Fibroblast of pulmonary artery (primary cell): ENCODE results near the gene IRF4.

Experiments used
- DNase-seq: peaks from one replicate; pipeline ENCODE4 v3.0.0-alpha.2; 2010; ENCODE audit warnings: low read depth
- H3K4me3 ChIP-seq: replicated peaks from 2 replicates; pipeline ENCODE4 v1.5.1; 2011; ENCODE audit warnings: low read depth, mild to moderate bottlenecking, control low read depth, low read length, moderate library complexity
- TF ChIP-seq, protein P1 (sequence below): IDR thresholded peaks from 2 replicates; pipeline ENCODE4 v1.5.1; 2011; ENCODE audit warnings: mild to moderate bottlenecking, control low read depth, low read length, inconsistent platforms; ENCODE audit errors: missing control alignments

Gene IRF4

DNA sequence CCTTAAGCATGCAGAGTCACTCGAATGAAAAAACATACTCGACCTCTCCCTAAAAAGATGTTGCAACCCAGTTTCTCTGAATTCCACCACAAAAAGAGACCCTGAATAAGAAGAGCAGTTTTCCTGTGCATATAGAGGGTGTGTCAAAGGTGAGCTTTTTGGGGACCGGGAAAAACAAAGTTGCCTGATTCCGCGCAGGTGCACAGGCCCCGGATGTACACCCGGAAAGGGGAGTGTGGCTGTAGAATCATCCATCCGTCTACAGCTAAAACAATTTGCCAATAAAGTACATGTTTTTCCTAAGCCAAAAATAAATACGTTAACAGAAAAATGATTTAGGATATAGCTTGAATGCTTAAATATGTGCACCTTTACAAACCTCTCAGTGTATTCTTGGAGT, 41.2 kb upstream of the IRF4 start:
- H3K4me3 ChIP-seq, result no peak overlapping the region

DNA sequence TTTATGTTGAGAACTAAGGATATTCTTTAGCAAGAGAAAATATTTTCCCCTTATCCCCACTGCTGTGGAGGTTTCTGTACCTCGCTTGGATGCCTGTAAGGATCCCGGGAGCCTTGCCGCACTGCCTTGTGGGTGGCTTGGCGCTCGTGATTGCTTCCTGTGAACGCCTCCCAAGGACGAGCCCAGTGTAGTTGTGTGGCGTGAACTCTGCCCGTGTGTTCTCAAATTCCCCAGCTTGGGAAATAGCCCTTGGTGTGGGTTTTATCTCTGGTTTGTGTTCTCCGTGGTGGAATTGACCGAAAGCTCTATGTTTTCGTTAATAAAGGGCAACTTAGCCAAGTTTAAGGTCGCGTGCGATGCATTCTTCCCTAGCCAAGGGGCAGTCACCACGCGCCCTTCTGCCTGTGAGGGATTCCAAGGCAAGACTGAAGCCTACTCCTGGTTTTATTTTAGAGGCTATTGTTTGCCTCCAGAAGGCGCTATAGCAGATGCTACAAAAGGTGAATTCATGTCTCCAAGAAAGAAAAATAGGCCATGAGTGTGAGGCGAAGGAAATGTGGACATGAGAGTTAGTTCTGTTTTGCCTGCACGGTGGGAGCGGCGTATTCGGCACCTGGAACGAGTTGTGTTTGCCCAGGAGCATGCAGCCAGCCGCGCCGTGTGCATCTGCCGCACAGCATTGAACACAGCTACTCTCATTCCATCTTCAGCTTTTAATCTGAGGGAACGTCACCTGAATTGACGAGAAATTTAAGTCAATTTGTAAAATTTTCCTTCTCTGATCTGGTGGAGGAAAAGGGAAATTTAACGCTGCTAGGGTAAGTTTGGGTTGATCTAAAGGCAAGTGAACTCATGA, 40.3 kb upstream of the IRF4 start:
- TF ChIP-seq, protein P1, sequence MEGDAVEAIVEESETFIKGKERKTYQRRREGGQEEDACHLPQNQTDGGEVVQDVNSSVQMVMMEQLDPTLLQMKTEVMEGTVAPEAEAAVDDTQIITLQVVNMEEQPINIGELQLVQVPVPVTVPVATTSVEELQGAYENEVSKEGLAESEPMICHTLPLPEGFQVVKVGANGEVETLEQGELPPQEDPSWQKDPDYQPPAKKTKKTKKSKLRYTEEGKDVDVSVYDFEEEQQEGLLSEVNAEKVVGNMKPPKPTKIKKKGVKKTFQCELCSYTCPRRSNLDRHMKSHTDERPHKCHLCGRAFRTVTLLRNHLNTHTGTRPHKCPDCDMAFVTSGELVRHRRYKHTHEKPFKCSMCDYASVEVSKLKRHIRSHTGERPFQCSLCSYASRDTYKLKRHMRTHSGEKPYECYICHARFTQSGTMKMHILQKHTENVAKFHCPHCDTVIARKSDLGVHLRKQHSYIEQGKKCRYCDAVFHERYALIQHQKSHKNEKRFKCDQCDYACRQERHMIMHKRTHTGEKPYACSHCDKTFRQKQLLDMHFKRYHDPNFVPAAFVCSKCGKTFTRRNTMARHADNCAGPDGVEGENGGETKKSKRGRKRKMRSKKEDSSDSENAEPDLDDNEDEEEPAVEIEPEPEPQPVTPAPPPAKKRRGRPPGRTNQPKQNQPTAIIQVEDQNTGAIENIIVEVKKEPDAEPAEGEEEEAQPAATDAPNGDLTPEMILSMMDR, result no peak
- no peak overlapping the region for H3K4me3 ChIP-seq
- DNase-seq, result no peak

More for the DNA sequence above, 41.2 kb upstream of the IRF4 start:
- DNase-seq, result no peak
- TF ChIP-seq, protein P1, result no peak

DNA sequence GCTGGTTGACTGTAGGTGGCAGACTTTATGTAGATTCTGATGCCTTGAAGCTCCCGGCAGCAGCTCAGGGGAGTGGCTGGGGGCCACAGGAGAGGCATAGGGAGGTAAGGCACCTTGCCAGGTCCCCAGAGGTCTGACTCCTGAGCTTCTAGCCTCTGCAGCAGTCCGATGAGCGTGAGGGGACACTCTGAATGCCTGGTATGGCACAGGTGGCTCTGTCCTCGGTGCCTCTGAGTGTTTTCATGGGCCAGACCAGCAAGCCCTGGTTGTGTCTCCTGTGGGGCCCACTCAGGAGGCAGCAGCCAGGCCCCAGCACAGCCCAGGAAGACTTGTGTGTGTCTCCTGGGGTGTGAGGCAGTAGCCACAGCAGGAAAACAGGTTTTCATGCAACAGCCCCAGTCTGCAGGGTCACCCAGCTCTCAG, 39.7 kb upstream of the IRF4 start:
- TF ChIP-seq, protein P1, result no peak
- no peak for DNase-seq
- no peak overlapping the region for H3K4me3 ChIP-seq

DNA sequence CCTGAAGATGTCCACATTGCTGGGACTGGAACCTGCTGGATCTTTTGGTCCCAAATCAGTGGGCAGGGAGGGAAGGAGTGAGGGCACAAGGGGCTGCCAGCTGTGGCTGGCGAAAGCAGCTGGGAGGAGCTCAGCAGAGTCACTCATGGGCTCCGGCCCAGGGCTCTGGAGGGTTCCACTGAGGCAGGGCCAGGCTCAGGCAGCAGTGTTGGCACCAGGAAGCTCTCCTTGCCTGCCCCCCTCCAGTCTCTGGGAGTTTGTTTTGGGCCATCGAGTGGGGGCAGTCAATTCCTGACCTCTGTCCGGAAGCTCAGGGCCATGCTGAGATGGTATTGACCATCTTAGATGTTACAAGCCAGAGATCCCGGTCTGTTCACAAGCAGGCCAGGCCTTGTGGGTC, 39.1 kb upstream of the IRF4 start:
- H3K4me3 ChIP-seq, result no peak overlapping the region
- TF ChIP-seq, protein P1, result no peak
- no peak for DNase-seq

DNA sequence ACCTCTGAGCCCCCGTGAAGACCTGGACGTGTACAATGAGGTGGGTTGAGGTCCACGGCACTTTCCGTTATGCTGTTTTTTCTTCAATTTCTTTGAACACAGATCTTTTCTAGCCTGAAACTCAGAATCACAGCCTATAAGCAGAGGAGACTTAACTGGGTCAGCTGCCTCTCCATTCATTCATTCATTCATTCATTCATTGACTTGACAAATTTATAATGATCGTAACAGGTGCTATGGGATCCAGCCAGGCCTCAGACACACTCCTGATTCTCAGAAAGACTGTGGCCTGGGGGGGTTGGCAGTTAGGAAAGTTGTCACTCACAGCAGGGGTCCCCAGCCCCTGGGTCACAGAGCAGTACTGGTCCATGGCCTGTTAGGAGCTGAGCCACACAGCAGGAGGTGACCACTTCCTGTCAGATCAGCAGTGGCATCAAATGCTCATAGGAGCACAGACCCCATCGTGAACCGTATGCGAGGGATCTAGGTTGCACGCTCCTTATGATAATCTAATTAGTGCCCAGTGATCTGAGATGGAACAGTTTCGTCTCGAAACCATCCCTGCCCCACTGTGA, 38.6 kb upstream of the IRF4 start:
- no peak overlapping the region for H3K4me3 ChIP-seq
- TF ChIP-seq, protein P1, result no peak
- DNase-seq, result no peak

DNA sequence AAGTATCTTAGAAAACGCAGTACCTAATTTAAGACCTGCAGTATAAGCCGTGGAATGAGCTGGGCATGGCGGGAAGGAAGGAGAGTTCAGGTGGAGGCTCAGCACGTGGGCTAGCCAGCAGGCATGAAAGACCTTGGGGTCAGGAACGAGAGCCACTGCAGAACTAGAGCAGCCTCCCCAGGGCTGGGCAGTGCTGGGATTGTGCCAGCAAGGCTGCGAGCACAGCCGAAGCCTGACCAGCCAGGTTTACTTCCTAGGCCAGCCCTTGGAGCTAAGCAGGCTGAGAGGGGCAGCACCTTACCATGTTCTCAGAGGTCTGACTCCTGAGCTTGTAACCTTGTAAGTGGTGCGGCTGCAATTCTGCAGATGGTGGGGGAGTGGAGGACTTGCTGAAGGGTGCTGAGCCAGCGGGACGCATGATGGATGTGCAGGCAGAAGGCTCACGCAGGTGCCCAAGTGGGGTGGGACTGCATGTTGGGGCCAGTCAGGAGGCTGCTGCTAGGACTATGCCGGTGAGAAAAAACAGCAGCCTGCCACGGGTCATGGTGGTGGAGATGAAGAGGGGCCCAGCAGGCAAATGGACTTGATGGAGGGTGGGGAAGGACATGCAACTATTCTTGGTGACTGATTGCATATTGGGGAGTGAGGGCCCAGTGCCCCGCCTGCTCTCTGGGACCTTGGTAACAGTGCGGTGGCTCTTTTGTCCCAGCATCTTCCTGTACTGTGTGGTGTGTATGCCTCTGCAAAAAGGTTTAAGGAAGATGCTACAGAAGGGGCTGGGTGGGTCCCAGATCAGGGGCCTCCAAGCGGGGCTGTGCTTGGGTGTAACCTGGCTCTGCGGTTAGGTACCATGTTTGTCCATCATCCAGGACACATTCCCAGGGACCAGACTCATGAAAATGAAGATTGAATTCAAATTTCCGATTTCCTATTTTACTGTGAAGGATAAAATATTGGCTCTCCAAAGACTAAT, 37.6 kb upstream of the IRF4 start:
- TF ChIP-seq, protein P1, result no peak
- DNase-seq, result no peak
- H3K4me3 ChIP-seq, result no peak overlapping the region
